ENCODE measurements around the gene SLC10A6. TPM values are rescaled to one million over a fixed set of nuclear protein-coding genes. Genes with fewer than 3 reads are reported as not detected.

Gene SLC10A6
- polyA plus RNA-seq, 3 donors = 0.11 to 0.62 (median 0.19) TPM

DNA sequence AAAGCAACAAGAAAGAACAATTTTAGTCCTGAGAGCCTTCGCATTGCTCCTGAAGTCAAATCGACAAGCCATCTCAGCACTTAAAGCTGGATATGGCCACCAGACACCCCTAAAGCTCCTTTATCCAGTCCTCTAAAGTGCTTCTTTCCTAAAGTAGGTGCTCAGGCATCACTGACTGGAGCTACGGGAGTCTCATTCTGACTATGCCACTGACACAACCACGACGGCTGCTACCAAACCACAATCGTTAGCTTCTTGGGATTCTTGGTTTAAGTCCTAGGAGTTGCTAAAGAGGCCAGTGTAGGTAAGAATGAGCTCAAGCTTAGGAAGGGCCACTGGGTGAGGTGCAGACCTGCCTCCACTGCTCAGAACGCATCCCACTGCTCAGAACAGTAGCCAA lies 1.0 kb downstream of the SLC10A6 start:
- no peak for DNase-seq

DNA sequence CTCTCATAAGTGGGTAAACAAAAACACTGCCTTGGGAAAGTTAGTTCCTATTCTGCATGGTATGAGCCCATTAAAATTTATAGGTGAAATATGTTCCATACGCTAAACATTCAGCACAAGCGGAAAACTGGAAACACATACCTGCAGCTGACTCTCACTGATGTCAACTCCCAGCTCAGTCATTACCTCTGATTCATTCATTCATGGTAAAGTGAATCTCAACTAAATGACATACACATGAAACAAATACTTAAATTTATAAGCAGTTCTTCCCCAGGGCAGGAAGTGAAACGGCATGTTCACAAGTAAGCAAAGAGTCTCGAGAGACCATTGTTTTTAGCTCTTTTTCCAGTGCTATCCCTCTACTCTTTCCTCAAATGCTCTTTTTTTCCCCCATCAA lies 1.6 kb downstream of the SLC10A6 start:
- DNase-seq = no peak

DNA sequence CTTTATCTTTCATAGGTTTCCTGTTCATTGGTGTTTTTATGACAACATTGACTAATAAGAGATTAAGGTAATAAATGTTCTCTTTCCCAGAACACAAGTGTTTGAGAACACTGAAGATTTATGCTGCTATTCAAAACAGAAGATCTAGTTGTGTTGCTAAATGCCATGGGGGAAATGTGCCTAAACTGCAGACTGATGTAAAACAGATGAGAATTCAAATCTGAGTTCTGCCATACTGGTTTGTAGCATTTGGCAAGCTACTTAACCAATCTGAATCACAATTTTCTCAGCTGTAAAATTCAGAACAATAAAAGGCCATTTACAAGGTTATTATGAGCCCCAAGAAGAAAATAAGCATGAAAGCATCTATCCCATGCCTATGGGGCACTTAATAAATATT lies 2.3 kb downstream of the SLC10A6 start:
- DNase-seq = no peak

DNA sequence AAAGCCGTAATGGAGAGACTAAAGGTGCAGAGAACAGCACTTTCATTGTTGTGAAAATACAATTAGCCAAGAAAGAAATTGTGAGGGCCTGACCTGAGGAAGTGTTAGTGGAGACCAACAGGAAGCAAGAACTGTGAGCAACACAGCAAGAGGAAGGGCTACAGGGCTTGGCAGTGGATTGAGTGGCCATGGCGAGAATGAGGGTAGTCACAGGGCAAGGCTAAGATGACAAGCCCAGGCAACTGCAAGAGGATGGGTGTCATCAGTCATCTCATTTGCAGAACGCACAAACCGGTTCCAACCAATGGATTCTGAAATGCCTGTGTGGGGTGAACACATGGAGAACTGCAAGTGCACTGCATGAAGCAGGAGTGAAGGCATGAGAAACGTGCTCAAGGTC lies 3.6 kb downstream of the SLC10A6 start:
- DNase-seq = no peak

DNA sequence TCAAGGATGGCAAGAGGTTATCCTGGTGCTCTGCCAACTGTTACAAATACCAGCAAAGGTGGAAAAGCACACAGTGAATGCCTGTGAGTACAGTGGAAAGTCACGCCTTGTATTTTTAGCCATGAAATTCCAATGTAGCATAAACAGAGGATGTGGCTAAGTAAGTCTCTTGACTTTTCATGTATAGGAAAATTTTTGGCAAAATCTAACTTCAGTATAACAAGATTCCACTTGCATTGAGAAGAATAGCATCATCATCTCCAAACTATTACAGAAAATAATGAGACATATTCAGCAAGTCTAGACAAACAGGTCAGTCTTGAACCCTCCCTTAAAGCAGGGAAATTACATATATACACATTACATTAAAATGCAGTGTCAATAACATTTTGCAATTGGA lies 7.9 kb downstream of the SLC10A6 start:
- no peak for DNase-seq

DNA sequence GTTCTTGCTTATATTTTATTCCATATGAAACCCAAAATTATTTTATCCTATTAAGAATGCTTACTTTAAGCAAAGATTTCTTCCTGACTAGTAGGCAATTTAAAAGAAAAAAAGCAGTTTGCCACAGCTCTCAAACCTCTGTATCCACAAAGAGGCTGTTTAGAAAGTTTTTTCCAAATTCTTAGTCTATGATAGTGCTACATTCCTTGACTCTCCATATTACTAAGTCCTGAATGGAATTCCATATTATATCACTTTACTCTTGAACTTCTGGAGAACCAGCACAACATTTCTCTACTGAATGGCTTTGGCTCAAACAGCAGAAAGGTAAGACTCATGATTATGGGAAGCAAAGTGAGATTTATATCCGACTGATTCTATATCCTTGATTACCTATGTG lies 8.3 kb downstream of the SLC10A6 start:
- no peak for DNase-seq

DNA sequence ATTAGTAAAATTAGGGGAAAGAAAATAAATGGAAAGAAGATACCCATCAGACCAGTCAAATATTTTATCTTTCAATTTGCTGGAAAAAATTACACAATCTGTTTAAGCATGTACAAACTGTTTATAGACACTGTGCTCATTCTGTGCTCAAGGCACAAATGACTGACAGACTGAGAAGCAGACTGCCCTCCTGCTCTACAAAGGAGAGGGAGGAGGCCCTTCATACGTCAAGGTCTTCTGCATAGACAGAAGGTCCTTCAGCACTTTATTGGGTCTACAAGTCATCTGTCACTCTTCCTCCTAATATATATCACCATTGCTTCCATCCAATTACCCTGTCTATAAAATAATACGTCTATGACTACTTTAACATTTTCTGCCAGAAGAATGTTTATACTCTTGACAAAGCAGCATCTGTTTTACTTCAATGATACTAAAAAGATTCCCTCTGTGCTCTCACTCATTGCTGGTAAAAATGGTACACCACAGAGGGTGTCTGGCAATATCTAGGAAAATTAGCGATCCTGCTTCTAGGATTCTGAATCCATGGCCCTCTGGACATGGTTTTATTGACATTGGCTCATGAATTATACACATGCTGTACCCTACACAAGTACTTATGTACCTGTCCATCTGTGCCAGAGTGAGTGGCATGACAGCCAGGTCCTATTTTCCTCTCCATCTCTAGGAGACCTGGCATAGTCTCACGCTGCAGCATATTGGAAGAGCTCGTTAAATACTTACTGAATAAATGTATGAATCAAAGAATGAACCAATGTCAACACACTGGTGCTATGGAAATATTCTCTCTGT lies 11.3 kb downstream of the SLC10A6 start:
- no peak for DNase-seq

DNA sequence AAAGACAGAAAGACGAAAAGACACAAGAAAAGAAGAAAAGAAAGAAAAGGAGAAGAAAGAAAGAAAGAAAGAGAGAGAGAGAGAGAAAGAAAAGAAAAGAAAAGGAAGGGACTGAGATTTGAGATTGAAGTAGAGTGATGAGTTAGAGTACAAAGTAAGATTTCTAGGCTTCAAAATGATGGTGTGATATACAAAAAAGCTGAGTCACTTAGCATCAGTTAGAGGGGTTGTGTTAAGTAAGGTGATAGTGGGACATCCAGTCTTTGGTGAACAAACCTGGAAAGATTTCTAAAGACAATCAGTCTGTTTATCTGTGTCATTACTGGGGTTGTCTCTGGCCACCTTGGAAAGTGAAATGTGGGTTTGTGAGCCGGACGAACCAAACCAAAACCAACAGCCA lies 13.5 kb downstream of the SLC10A6 start:
- no peak for DNase-seq

DNA sequence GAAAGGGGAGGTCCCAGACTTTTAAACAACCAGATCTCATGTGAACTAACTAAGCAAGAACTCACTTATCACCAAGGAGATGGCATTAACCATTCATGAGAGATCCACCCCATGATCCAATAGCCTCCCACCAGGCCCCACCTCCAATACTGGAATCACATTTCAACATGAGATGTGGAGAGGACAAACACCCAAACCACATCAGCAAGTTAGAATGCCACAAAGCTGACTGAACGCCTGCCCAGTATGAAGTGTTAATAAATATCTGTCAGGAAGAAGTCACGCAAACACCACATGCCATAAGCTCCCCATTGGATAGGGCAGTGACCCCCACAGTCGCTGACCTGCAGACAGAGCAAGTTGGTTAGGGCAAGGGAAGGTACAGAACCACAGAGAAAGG lies 14.3 kb downstream of the SLC10A6 start:
- DNase-seq = no peak

DNA sequence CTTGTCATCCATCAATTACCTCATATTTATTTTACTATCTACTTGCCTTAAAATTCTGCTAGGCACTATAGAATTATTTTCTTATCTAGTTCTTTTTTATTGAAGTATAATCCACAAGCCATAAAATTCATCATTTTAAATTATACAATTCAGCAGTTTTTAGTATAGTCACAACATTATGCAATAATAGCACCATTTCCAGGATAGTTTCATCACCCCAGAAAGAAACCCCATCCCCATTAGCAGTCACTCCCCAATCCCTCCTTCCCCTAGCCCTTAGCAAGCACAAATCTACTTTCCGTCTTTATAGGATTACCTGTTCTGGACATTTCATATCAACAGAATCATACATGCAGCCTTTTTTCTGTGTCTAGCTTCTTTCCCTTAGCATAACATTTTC lies 15.6 kb downstream of the SLC10A6 start:
- no peak for DNase-seq

DNA sequence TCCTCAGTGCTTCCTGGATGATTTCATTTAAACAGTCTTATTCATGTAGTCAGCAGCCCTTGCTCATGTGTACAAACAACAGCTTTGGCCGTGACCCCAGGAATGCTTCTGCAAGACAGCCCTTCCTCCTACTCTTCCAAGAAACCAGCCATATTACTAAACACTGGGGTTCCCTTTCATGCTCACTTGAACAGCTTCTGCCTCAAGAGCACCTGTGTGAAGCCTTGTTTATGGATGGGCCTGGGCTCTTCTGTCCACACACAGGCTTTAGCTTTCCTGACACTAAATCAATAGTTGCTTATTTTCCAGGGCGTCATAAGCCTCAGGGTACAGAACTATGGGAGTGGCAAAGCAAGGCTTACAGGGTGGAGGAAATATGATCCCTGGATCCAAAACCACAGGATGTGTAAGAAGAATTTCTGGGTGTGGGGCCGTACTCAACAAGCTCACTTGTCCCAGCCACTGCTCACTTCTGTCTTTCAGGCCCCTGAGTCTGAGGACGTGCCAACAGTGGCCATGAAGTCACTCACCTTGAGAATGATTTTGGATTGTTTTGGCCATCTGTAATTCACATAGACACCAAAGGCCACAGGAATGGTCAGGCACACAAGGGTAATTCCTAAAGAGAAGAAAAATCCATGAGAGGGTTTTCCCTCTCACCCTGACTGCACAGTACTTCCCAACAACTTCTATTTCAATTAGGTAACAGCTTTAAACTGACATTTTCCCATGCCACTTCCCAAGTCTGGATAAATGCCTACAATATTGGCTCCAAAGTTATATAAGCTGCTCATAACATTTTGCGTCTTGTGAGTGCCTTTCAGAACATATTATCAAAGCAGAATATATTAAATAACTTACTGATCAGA lies 17.7 kb downstream of the SLC10A6 start:
- no peak for DNase-seq

DNA sequence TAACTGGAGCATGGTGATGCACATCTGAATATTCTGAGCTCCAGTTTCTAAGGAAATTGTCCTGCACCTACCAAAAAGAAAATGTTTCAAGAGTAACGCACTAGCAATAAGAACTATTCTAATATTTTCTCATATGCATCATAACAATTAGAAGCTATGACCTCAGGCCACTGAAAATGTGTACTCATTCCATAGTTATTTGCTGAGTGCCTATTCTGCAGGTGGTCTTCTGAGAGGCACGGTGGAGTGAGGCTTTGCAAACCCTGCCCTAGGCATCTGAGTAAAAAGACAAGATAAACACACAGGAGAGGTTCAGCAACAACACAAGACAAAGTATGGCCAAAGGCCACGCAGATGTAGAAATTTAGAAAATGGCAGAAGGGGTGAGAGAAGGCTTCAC lies 23.7 kb downstream of the SLC10A6 start:
- DNase-seq = no peak

DNA sequence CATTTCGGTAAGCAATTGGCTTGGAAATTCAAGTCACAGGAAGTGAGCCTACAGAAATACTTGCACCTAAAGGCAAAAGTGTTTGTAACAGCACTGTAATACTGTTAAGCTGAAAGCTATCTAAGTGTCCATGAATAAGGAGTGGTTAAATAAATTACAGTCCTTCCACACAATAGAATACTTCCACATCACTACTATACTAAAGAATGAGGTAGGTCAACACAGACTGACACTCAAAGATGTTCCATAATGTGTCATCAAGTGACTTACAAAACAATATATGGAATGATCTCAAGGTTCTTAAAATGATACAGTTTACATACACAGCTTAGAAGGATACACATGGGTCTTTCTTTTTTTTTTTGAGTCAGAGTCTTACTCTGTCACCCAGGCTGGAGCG lies 27.0 kb downstream of the SLC10A6 start:
- no peak for DNase-seq

DNA sequence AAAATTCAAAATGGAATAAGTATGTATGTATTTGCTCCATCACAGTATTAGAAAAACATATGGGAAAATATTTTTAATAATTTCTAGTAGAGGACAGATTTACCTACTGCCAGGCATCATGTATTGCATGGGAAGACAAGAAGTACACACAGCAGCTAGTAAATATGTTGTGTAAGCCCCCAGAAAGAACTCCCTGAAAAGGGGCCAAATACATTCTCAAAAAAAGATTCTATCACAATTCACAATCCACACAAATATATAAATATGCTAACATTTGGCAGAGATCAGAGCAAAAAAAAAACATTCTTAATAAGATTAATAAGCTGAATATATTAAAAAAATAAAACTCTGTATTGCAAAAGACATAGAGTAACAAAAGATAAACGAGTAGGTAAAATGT lies 28.0 kb downstream of the SLC10A6 start:
- no peak for DNase-seq

DNA sequence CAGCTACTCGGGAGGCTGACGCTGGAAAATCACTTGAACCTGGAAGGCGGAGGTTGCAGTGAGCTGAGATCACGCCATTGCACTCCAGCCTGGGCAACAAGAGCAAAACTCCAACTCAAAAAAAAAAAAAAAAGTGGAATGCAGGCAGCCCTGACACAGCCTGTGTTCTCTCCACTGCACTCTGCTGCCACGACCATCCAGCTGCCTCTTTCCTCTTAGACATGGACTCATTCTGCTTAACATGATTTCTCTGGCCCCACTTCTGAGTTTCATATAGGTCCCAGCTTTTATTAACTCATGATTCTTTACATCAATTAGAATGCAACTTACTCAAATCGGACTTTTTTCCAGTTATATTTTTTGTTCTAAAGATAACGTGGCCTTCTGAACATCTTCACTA lies 29.6 kb downstream of the SLC10A6 start:
- DNase-seq = no peak

DNA sequence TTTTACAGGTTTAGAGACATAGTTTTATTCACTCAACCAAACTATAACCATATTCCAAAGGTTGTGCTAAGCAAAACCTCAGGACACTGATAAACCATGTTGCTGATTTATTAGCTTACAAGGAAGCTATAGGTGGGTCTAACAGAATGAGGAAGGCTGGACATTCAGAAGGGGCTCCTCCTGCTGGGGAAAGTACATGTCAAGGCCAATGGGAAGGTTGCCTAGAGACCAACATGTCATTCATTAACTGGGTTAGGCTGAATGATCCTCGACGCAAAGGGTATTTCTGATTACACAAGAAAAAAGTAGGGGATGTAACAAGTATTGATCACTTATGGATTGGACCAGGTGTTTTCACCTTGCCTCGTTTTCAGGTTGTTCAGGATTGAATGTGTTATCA lies 30.3 kb downstream of the SLC10A6 start:
- peak; percentile 4 for DNase-seq

DNA sequence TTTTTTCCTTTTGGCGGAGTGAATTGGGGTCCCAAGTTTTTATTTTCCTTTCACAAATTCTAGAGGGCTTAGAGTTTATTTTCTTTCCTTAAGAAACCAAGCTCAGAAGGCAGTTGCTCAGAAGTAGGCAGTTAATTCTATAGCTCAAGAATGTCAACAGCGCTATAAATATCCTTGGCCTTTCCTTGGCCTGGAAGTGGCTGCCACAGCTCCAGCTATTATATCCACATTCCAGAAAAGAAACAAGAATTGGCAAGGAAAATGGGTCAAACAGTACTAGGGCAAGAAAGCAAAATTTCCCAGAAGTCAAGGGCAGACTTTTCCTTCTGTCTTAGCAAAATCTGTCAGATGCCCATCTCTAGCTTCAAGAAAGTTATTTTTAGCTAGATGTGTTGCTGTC lies 31.0 kb downstream of the SLC10A6 start:
- peak; percentile 5 for DNase-seq

DNA sequence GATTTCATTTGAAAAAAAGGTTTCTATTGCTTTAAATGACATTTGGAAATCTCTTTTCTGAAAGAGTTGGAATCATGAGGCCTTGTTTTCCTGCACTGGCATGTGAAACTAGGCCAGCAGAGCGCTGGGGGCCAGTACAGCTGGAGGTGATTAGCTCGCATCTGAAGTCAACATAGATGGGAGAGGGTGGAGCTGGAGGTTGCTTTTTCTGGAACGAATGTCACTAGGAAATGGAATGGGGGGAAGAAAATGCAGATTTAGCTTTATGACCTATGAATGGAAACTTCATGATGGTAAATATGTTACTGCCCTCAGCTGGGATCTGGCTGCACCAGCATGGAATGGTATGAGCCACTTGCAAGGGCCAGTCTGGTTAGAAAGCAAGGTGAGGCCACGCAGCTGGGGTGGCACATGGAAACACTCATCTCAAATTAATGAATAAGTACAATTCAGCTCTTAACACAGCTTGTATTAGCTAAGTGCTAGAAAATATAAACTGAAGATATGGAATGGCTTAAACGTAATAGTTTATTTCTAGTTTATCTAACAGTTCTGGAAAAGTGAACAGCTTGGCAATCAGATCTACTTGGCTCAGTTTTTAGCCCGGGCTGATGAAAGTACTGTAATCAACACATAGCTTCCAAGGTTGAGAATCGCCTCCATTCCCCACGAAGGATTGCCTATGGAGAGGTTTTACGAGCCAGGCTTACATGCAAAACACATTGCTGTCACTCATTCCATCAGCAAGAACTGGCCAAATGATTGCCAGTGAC lies 32.5 kb downstream of the SLC10A6 start:
- no peak for DNase-seq

DNA sequence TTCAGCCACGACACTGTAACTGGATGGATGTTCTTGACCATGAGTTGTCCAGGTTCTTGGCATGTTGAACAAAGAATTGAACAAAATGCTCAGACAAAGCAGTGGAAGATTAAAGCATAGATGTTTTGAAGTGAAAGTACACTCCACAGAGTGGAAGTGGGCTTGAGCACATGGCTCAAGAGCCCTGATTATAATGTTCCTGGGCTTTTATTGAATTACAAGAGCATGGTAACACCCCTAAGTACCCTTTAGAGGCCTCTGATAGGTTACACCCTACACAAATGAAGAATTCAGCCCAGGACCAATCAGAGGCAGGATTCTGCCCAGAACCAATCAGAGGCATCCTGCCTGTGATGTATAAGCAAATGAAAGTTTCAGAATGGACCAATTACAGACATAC lies 33.5 kb downstream of the SLC10A6 start:
- no peak for DNase-seq

DNA sequence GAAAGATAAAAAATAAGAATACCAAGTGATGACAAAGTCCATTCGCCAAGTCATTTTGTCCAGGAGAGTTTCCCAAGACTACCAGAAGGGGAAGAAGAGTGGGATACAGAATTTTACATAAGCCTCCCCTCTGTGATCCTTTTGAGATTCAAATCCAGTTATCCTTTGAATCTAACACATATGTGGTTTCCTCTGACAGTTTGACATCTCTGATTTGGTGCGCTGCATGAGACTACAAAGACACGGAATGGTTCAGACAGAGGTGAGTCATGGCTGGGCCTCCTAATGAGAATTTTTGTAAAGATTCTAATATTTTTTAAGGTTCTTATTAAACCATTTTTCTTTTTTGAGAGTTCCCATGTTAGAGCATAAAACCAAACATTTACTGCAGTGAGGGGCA lies 38.3 kb downstream of the SLC10A6 start:
- no peak for DNase-seq

DNA sequence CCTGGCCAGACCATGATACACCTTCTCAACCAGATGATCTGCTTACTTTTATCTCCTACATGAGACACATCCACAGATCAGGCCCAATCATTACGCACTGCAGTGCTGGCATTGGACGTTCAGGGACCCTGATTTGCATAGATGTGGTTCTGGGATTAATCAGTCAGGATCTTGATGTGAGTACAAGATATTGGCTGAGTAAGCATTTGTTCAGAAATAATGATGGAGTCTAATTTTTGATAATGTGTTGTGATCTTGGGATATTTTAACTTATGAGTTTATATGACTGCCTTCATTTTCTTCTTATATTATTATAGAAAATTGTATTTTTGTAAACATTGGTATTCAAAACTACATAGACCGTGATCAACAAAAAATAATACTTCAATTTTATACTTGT lies 39.4 kb downstream of the SLC10A6 start:
- DNase-seq = no peak

DNA sequence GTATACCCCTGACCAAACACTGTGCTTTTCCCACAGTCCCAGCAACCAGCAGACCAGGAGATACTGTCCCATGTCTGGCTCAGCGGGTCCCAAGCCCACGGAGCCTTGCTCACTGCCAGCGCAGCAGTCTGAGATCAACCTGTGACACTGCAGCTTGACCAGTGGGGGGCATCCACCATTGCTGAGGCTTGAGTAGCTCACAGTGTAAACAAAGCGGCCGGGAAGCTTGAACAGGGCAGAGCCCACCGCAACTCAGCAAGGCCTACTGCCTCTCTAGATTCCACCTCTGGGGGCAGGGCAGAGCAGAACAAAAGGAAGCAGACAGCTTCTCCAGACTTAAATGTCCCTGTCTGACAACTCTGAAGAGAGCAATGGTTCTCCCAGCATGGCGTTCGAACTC lies 58.1 kb downstream of the SLC10A6 start:
- no peak for DNase-seq

DNA sequence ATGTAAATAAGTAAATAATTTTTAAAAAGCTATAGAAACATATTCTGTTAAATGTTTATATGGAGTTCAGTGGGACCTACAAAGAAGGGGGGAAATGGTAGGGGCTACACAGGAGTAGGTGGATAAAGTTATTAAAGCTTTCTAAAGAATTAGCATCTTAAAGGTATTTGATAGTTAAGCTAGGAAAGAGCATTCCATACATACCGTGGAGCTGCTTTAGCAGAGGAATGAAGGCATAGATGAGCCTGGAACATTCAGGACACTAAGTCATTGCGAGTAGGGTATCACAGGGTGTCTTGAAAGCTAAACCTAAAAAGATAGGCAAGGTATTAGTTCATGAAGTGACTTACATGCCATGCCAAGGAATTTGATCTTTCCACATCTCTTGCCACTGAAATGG lies 60.4 kb downstream of the SLC10A6 start:
- DNase-seq = no peak

Measured in renal pelvis (tissue), 4 donors.